HG02678 (cell line): Measurements from ENCODE around the gene EEFSEC.

Experiments
- ATAC-seq: cut with Tn5 transposase; IDR thresholded peaks from one replicate; pipeline ENCODE4 v1.9.1; 2021; ENCODE audit warnings: mild to moderate bottlenecking, moderate library complexity; ENCODE audit not compliant: unreplicated experiment

The EEFSEC gene

DNA sequence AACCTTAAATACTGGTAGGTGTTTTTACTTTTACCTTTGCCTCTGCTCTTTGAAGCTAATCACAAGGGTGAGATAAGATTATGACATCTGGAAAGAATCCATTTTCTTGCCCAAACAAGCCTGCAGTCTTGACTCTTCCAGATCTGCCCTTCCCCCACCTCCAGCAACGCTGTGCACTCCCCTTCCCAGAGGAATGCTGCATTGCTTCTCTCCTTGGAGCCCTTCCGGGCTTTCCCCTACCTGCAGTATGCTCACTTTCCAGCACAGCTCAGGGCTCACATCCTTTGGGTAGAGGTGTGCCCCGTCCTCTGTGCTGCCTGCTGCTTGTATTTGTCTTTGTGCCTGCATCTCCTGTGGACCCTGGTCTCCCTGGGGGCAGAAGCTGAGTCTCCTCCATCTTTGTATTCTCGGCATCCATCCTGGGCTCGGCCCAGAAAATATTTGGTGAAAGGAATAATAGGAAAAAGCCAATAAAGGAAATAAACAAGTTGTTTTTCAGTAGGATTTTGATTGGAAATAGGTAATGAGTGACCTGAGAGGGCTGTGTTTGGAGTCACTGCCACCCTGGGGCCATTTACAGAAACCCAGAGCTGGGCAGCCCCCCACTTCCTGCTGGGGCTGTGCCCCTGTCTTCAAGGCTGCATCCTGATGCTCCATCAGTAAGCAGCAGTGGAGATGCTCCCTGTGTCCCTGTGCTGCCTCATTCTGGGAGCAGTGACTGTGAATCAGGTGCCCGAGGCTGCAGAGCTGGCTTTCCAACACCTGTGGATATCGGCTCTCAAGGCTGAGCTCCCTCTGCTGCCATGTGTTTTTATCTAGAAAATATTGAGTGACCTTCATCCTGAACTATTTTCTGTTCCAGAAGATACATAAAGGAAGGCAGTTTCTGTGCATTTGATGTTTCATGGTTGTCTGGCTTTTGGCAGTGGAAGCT lies 117.5 kb downstream of the EEFSEC start:
- no peak for ATAC-seq

DNA sequence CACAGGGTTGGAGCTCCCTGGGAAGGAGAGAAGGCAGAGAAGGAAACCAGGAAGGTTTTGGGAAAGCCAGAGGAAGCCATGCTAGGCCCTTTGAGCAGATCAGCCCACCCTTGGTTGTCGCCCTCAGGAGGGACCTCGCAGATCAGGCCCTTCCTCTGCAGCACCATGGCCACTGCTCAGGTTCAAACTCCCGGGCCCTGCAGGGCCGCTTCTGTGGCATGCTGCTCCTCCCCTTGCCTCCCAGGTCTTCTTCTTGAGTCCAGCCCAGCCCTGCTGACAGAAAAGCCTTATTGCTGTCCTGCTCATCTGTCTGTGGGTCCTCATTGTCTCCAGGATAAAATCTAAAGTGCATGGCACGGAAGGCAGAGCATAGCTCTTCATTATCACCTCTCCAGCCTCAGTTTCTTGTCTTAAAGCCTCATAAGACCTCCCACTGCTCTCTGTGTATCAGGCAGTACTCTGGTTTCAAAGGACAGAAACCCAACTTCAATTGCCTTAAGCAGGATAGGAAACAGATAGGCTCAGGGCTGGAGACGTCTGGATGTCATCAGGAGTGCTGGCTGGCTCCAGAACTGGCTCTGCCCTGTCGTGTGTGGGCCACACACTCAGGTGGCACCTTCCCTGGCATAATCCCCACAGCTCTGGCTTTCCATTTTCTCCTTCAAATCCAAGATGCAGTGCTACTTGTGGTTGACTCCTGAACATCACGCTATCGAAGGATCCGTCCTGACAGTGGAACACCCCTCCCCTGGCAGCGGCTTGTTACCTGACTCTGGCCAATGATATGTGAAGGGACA lies 118.5 kb downstream of the EEFSEC start:
- no peak for ATAC-seq

DNA sequence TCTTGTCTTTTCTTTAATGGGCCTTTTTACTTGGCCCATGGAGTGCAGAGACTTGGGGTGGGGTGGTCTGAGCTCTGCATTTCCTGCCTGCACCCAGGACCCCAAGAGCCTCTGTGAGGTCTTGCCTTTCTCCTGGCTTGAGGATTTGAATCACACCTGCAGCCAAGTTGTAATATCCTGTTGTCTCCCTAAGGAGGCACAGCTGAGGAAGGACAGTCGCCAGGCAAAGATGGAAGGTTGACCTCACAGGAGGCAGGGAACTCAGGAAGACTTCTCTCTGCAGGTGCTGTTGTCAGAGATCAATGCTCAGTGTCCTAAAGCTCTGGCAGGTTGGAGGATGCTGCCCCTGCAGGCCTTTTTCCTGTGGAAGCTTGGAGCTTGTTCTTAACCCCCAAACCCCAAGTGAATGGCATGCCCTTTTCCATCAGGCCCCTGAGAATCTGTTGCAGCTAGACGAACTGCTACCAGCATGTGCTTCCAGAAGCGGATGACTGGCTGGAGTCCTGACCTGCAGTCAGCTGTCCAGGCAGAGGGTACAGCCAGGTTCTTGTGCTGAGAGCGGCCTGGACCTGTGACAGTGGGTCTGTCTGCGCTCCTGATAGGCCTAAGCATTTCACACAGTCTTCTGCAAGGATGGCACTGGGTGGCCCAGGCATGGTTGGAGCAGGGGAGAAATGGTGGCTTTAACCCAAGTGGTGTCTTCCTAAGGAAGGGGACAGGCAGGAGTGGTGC lies 120.0 kb downstream of the EEFSEC start:
- no peak for ATAC-seq

DNA sequence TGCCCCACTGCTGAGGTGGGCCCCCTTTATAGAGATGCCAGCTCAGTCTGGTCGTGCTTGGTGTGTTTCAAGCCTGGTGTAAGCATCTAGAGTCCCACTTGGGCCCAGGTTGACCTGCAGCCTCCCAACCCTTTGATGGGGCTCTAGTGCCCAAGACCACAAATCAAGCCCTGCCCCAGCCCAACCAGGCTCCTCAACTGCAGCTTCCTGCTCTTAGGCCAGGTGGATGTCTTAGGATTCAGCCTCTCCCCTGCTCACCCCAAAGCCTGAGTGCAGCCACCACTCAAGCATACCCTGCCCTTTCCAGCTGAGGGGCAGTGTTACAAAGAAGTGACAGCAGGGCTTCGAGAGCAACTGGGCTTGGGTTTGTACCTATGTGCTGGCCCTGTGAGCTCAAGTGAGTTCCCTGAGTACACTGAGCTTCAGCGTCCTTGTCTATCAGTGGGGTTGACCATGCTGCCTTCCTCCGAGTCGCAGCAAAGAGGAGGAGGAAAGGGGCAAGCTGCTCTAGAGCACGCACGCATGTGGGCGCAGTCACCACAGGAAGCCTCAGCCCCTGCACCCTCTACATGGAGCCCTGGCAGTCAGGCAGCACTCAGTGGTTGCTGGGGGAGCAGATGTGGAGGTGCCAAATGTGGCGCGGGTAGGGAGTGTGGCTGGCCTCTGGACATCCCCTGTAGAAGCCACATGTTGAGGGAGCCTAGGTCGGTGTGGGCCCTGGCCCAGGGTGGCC lies 120.7 kb downstream of the EEFSEC start:
- ATAC-seq = no peak

DNA sequence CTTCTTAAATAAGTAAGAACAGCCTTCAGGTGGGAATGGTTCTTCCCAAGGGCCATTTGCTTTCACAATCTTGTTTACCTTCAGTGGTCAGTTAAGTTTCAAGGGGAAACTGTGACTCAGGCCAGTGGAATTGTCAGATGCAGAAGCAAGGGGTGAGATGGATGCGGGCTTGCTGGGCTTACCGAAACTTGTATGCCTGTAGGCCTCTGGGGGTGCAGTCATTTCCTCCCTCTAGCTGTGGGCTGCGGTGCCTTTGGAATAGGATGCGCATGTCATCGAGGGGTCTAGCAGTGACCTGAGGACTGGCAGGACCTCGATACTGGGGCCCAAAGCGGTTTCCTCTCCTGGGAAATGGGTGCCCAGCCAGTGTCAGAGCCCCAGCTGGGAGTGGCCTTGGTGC lies 121.6 kb downstream of the EEFSEC start:
- no peak for ATAC-seq

DNA sequence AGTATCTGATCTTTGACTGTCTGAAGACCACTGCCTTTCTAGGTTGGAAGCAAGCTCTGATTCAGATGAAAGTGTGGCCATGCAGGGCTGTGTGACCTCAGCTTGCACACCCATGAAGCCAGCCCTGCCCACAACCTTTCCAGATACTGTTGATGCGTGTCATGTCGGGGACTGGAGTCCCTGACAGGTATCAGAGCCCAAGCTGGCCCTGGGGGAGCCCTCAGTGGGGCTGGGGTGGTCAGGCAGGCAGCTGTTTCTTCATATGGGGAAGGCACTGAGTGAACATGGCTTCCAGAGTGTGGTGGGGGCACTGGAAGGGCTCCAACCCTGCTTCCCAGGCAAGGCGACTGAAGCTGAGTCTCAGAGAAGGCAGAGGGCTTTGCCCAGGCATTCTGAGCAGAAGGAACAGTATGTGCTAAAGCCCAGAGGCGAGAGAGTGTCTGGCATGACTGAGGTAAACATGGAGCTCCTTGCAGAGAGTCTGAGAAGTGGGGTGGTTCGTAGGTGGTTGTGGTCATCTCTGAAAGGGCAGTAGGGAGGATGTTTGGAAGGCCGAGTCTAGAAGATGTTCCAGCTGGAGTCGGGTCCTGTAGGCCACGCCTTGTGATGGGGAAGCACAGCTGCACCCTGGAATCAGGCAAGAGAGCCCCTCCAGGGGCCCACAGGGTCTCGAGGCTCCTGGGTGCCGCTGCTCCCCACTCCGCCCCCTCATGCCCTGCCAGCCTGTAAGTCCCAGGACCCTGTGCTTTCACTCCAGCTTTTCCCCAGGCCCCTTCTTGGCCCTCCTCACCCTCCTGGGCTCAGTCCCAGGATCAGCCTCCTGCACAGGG lies 122.2 kb downstream of the EEFSEC start:
- ATAC-seq = no peak

DNA sequence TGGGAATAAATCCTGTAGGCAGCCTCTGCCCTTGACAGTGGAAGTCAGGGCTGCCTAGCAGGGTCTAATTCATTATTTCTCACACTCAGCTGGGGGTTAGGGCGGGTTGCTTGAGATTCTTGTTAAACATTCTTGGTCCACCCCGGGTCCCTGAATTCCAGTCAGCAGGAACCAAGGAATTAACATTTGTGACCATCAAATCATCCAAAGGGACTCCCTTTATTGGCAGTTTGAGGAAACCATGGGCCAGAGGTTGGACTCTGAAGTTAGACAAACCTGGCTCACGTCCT lies 122.8 kb downstream of the EEFSEC start:
- ATAC-seq = no peak

DNA sequence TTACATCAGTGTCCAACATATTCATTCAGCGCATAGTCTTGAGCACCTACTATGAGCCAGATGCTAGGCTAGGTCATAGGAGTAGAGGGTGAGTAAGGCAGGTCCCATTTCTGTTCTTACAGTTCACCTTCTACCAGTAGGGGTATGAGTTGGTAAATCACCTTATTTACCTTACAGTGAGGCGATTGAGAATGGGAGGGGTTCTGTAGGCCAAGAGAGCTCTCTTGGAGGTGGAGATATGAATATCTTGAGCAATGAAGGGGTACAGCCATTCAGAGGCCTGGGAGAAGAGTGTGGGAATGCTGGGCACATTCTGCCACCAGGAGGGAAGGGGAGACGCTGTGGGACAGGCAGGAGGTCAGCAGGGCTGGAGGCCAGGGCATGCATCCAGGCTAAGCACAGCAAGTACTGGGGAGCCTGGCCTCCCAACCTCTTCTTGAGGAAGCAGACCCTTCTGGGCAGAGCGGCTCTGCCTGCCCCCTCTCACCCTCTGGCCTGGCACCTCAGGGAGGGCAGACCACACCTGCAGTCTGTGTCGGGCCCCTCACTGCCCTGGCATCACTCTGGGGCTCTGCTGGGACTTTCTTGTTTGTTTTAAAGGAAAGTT lies 123.4 kb downstream of the EEFSEC start:
- no peak for ATAC-seq

DNA sequence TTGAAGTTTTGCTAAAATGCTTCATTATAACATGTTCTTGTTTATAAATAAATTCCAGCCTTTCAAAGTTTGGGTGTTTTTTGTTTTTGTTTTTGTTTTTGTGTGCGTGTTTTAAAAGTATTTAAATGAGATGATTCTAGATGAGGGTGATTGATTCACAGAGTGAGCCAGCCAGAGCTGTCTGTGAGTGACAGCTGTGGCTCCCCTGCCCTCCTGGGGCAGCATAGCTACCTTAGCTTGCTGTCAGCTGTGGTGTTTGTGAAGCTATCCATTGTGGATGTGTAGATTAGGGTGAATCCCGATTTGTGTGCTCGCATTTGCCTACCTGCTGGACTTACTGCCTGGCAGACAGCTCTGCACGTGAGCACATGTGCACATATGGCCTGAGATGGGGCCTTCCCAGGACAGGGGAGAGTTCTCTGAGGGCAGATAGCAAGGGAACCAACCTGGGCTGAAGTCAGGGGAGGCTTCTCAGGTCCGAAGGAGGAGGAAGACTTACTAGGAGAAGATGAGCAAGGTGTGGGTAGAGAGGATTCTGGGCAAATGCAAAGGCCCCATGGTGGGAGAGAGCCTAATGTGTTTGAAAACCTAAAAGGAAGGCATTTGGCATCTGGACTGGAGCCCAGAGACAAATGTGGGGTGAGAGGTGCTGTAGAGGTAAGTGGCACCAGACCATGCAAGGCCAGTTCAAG lies 124.2 kb downstream of the EEFSEC start:
- ATAC-seq = no peak

DNA sequence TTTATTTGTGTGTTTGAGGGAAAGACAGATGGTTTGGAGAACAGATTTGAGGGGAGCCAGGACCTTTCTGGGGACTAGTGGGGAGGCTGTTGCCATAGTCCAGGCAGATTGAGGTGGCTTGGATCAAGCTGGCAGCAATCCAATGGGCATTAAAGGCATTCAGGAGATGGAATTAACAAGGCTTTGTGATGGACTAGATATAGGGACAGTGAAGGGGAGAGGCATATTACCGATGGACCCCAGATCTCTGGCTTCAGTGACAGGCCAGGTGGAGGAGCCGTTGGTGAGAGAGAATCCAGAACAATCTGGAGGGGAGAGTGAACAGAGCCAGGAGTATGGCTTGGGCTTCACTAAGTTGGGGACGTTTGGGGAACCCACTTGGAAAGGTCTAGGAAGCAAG lies 124.8 kb downstream of the EEFSEC start:
- no peak for ATAC-seq

DNA sequence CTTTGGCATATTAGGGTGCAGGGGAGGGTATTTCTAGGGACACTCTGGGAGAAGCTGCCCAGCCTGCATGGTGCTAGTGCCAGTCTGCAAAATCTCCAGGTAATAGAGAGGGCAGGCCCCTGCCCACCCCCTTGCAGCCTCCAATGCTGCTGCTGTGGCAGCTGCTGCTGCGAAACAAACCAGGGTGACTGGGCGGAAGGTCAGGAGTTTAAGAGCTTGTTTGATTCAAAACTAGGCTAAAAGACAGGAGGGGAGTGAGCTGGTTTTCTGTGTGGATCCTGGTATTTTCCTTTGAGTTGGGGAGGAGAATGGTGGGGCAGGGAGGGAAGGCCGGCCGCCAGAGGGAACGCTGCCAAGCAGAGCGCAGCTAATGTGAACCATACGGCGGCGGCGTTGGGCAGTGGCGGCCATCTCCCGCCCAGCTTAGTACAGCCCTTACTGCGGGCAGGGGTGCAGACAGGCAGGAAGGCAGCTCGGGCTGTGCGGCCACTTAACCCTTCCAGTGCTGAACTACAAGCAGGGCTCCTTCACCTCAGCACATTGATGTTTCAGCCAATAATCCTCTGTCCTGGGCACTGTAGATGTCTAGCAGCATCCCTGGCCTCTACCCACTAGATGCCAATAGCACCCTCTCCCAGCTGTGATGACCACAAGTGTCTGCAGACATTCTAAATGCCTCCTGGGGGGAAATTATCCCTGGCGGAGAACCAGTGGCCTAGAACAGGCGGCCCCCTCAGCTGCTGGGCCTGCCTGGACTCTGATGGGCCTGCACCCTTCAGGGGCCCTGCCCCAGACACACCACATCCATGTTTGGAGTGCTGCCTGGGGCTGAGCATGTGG lies 125.7 kb downstream of the EEFSEC start:
- no peak for ATAC-seq

DNA sequence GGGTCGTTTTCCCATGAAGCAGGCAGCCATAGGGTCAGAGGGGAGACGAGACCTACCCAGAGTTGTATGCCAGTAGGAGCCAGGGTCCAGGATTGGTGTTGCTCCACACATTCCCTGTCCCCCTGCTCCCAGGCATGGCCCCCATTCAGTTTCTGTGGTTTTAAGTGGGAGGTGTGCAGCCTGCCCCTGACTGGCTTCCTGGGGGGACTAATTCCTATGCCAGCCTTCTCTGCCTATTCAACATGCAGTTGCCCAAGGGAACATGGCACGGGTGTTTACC lies 126.3 kb downstream of the EEFSEC start:
- ATAC-seq = no peak

DNA sequence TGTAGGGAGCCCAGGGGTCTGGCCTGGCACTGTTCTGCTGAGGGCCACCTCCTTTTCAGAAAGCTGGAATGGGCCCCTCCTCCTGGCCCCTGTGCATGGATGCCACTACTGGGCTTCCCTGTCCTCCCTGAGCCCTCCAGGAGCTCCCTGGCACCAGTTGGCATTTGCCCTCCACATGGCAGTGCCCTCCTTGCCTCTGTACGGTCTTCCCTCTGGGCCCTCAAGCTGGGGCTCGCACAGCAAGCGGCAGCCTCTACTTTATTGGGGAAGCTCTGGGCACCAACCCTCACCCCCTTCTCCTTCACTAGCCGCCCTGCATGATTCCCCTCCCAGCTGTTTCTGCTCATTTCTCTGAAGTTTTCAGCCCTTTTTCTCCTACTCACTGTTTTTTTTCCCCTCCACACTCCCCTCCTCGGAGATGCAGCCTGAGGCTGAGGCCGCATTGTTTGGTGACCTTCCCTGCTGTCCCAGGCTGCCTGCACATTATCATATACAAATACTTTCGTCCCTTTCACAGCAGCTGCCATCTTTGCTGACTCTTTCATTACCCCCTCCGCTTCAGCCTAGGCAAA lies 127.3 kb downstream of the EEFSEC start:
- no peak for ATAC-seq

DNA sequence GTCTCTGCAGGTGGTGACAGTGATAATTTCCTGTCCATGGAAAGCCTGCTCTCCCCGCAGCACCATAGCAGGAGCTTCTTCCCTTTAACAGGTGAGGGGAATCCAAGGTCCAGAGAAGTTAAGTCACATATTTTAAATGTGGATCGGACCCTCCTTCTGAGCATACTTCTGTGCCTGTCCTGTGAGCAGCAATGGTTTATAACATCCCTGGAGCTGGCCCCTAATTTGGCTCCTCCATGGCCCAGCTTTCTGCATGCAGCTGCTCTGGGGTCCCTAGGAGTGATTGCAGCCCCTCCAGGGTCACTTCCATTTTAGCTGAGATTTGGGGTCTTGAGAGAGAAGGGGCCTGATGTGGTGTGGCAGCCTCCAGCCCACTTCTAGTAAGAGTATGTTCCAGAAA lies 127.8 kb downstream of the EEFSEC start:
- no peak for ATAC-seq

DNA sequence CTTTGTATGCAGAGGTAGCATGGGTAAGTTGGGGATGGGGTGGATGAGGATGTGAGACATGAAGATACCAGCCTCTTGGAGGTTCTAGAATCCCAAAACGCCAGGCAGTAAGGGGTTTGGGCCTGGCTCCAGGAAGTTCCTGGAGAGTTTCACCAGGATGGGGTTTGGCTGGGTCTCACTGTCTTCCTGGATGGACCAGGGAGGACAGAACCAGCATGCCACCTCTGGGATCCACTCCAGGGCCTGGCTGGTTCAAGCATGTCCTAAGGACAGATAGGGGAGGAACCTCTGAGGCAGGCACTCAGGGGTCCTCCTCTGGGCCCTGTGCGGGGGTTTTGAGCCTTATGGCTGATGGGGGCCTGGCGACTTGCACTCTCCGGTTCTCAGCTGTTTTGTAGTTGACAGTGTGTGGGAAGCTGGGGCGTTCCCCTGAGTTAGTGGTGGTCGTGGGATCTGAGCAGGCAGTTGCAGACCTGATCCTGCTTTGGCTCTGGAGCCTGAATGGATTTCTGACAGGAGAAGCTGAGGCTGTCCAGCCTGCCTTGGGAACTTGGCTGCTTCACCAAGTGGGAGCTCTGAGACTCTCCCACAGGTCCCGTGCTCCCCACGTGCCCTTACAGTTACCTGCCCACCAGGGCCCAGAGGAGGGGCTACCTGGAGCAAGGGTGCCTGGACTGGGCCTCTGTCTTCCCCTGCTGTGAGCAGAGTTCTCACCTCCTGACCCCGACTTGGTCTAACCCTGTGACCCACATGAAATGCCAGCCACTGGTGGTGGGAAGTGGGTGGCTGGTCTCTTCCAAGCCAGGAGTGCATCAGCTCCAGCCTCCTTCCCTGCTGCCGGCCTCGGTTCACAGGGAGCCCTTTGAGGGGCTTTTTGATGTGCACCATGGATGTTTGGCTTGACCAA lies 128.4 kb downstream of the EEFSEC start:
- no peak for ATAC-seq

DNA sequence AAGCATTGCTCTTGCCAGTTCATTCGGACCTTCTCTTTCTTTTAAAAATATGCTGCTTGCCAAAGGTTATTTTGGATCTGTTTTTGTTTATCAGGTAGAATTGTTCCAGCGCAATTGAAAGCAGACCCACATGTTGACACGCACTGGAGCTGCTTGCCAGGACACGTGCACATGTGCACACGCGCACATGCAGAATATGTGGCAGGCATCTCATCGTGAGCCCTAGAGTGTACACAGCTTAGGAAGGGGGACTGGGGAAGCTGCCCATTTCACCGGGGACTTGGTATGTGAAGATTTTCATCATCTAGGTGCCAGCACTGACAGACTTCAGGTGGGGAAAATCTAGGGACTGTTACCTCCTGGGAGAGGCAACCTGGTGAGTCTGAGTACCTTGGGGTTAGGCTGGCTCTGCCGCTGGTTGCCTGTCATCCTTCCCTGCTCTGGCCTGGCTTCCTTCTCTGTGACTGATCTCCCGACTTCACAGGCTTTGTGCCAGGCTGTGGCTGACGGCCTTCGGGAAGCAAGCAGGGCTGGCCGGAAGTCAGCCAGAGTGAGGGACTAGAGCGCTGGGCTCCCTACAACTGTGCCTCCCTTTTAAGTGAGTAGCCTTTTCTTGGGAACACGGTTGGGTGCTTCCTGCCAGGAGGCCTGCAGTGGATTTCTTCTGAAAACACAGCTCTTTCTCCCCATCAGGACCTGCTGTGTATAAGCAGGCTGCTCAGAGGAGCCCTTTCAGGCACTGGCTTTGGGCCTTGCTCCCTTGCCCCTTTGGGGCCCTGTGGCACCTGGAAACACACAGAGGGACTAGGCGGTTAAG lies 129.3 kb downstream of the EEFSEC start:
- no peak for ATAC-seq
